ENCODE measurements around the gene TSPAN31.

TSPAN31 gene

GRCh38 chr12:57744777-57745484 is at the start of gene TSPAN31:
TSPAN31 (plus strand) TSS chr12:57745039; CDS start chr12:57745155, 116 bp downstream.
- CTCF ChIA-PET: interaction anchor here (0.6 to 1.1 kb wide), 3 partner anchors 12 to 161 kb away, joined by 4 to 5 read pairs (median 5); no protein-coding TSS in a partner anchor
- POLR2A ChIA-PET: interaction anchor here (0.6 to 3.0 kb wide), 19 partner anchors 9 to 286 kb away, joined by 3 to 42 read pairs (median 5); partner anchors contain the start of genes ARHGEF25, CYP27B1, DCTN2 and DDIT3
- TF ChIP-seq FOXK2 (IDR thresholded peaks at IDR 0.05): no peak
- peak; percentile 99 for TF ChIP-seq PKNOX1 (IDR thresholded peaks at IDR 0.05)
- TF ChIP-seq FOXA1 (IDR thresholded peaks at IDR 0.05): no peak
- 0 out of 2 replicates have a peak, but pooled peaks have one; percentile 17 for TF ChIP-seq ELF4 (IDR thresholded peaks at IDR 0.05)
- TF ChIP-seq LEF1 (IDR thresholded peaks at IDR 0.05; ENCODE audit: borderline replicate concordance): no peak
- no peak for TF ChIP-seq L3MBTL2 (conservative IDR thresholded peaks at IDR 0.05)
- TF ChIP-seq SP1 (IDR thresholded peaks at IDR 0.05): no peak
- TF ChIP-seq ZNF384 (IDR thresholded peaks at IDR 0.05): no peak
- peak; percentile 92 for DNase-seq (ENCODE audit: extremely low spot score)

GRCh38 chr12:57695770-57696432 is 48.9 kb upstream of the TSPAN31 start:
- ChIA-PET POLR2A (no interaction called here), CTCF (no interaction called here)
- no peak for DNase-seq (ENCODE audit: extremely low spot score)
- no peak for TF ChIP-seq ARNT (IDR thresholded peaks at IDR 0.05)
- TF ChIP-seq BHLHE40 (IDR thresholded peaks at IDR 0.05; ENCODE audit: borderline replicate concordance): no peak
- no peak for TF ChIP-seq ZNF384 (IDR thresholded peaks at IDR 0.05)
- TF ChIP-seq NFRKB (IDR thresholded peaks at IDR 0.05): no peak
- no peak for TF ChIP-seq CTBP1 (IDR thresholded peaks at IDR 0.05; ENCODE audit: borderline replicate concordance)
- no peak for TF ChIP-seq PKNOX1 (IDR thresholded peaks at IDR 0.05)

- CTCF ChIA-PET: no interaction called here
- POLR2A ChIA-PET: no interaction called here
These were observed 47.8 kb upstream of the TSPAN31 start for GRCh38 chr12:57697076-57697475.

GRCh38 chr12:57698414-57698813 is 46.4 kb upstream of the TSPAN31 start:
- ChIA-PET POLR2A (no interaction called here), CTCF (no interaction called here)
- TF ChIP-seq CTBP1 (IDR thresholded peaks at IDR 0.05; ENCODE audit: borderline replicate concordance): no peak
- DNase-seq (ENCODE audit: extremely low spot score): no peak

More at GRCh38 chr12:57697076-57697475, 47.8 kb upstream of the TSPAN31 start:
- no peak for TF ChIP-seq HDGF (IDR thresholded peaks at IDR 0.05; ENCODE audit: borderline replicate concordance)
- TF ChIP-seq TARDBP (IDR thresholded peaks at IDR 0.05): no peak
- no peak for TF ChIP-seq LEF1 (IDR thresholded peaks at IDR 0.05; ENCODE audit: borderline replicate concordance)
- no peak for TF ChIP-seq FOXM1 (IDR thresholded peaks at IDR 0.05; ENCODE audit: borderline replicate concordance)
- no peak for TF ChIP-seq NFRKB (IDR thresholded peaks at IDR 0.05)
- no peak for TF ChIP-seq FOXK2 (IDR thresholded peaks at IDR 0.05)
- TF ChIP-seq BHLHE40 (IDR thresholded peaks at IDR 0.05; ENCODE audit: borderline replicate concordance): no peak
- no peak for TF ChIP-seq L3MBTL2 (conservative IDR thresholded peaks at IDR 0.05)
- TF ChIP-seq ELF4 (IDR thresholded peaks at IDR 0.05): no peak
- no peak for TF ChIP-seq SUZ12 (IDR thresholded peaks at IDR 0.05)
- no peak for TF ChIP-seq FOXA1 (IDR thresholded peaks at IDR 0.05)
- no peak for DNase-seq (ENCODE audit: extremely low spot score)

GRCh38 chr12:57700317-57700716 is 44.5 kb upstream of the TSPAN31 start:
- TF ChIP-seq FOXA1 (IDR thresholded peaks at IDR 0.05) (no peak), ELF4 (IDR thresholded peaks at IDR 0.05) (no peak), SP1 (IDR thresholded peaks at IDR 0.05) (no peak), ZNF384 (IDR thresholded peaks at IDR 0.05) (no peak), ARNT (IDR thresholded peaks at IDR 0.05) (no peak), FOXK2 (IDR thresholded peaks at IDR 0.05) (no peak), CTBP1 (IDR thresholded peaks at IDR 0.05; ENCODE audit: borderline replicate concordance) (no peak), TARDBP (IDR thresholded peaks at IDR 0.05) (no peak)
- POLR2A ChIA-PET: no interaction called here
- CTCF ChIA-PET: no interaction called here
- no peak for DNase-seq (ENCODE audit: extremely low spot score)

GRCh38 chr12:57707250-57707649 is 37.6 kb upstream of the TSPAN31 start:
- POLR2A ChIA-PET: no interaction called here
- no peak for DNase-seq (ENCODE audit: extremely low spot score)
- no peak for TF ChIP-seq HDGF (IDR thresholded peaks at IDR 0.05; ENCODE audit: borderline replicate concordance)
- no peak for TF ChIP-seq L3MBTL2 (conservative IDR thresholded peaks at IDR 0.05)
- no peak for TF ChIP-seq SP1 (IDR thresholded peaks at IDR 0.05)
- no peak for TF ChIP-seq FOXM1 (IDR thresholded peaks at IDR 0.05; ENCODE audit: borderline replicate concordance)
- TF ChIP-seq ELF4 (IDR thresholded peaks at IDR 0.05): no peak
- no peak for TF ChIP-seq TARDBP (IDR thresholded peaks at IDR 0.05)
- CTCF ChIA-PET: interaction anchor here (1.0 kb wide), 1 partner anchor 19 kb away, joined by 5 read pairs; no protein-coding TSS in a partner anchor

- CTCF ChIA-PET: no interaction called here
- POLR2A ChIA-PET: no interaction called here
- TF ChIP-seq PKNOX1 (IDR thresholded peaks at IDR 0.05) (no peak), ZNF384 (IDR thresholded peaks at IDR 0.05) (no peak), LEF1 (IDR thresholded peaks at IDR 0.05; ENCODE audit: borderline replicate concordance) (no peak)
- DNase-seq (ENCODE audit: extremely low spot score): no peak
These were observed 36.5 kb upstream of the TSPAN31 start for GRCh38 chr12:57708296-57708695.
